ENCODE data around the gene CCDC57.

The CCDC57 gene

DNA sequence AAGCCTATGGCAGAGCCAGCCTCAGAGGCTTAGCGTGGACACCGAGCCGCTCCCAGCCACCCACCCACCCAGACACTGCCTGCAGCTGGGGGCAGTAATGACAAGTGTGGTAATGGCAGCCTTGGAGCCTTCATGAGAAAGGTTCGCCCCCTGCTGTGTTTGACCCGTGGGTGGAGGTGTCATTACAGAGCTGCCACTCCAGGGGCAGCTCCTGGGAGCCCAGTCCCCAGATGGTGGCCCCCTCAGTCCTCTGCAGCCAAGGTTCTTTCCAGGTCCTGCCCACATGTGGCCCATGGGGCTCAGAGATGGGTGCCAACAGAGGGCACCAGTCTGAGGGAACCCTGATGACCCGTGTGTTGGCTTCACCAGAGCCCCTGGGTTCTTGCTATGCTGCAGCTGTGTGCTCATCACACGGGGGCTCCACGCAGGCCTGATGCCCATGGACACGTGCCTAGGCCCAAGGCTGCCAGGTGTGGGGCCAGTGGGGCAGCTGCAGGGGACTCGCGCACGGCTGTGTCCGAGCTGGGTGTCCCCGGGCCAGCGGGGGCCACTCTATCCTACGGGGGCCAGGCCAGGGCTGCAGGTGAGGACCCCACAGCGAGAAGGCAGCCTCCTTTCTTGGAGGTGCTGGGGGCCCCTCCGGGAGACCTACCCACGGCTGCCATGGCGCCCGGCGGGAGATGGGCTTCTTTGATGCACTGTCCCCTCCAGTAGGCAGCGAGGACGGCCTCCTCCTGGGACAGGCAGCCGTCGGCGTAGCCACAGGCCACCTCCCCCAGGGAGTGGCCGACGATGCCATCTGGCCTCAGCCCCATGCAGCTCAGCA lies 122.7 kb downstream of the CCDC57 start:
- DNase-seq = no peak

DNA sequence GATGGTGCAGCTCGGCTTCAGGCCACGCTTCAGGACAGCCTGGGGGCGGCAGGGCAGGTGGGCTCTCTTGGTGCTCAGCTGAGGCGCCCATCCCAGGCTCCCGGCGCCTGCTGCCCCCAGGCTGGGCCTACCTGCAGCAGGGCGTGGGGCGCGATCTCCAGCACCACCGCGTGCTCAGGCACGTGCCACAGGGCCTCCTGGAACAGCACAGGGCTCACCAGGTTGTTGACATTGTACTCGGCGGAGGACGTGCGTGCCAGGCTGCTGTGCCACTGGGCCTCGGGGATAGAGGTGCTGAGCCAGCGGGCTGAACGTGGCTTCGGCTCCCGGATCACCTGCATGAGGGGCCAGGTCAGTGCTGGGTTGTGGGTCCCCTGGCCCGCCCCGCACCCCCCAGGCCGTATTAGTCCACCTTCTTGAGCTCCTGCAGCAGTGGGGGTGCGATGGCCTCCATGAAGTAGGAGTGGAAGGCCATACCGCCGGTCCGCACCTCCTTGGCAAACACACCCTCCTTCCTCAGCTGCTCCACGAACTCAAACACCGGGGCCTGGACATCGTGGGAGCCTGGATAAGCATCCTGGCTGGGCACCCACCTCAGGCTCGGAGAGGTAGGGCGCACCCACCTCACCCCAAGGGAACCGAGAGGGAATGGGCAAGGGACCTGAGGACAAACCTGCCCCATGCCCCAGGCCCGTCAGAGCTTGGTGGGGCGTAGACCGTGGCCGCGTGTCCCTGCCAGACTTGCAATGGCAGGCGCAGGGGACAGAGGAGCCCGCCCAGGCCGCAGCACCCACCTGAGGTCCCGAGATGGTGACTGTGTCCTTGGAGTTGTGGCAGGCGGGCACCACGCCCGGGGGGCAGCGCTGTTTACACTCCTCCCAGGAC lies 123.6 kb downstream of the CCDC57 start:
- no peak for DNase-seq

DNA sequence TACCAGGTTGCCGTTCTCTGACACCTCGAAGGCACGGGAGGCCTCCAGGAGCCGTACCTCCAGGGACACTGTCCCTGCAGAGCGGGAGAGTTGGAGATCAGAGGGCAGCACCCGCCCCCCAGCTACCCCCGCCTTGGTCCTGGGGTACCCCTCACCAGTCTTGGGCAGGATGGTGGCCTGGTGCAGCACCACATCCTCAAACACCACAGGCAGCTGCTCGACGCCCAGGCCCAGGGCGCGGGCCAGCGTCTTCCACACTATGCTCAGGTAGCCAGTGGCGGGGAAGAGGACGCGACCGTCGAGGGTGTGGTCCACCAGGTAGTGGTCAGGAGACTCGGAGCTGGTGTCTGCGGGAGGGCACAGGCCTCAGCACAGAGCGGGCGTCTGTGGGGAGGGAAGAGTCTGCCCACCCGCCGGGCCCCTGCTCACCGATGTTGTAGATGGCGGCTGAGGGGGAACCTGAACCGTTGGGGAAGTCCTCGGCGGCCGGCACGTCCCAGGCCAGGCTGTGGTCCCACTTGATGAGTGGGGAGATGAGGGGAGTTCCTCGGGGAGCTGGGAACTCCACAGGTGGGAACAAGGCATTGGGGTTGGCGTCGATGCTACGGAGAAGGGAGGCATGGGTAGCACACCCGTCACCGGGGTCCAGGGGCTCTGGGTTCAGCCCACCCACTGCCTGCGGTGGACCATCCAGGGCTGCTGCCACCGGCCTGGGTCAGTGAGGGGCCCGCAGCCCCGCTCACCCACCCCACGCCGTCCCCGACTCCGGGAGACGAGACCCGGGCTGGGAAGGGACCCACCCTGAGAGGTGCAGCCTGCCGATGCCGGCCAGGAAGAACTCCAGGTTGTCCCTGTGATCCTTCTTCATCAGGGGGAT lies 124.4 kb downstream of the CCDC57 start:
- DNase-seq = no peak

DNA sequence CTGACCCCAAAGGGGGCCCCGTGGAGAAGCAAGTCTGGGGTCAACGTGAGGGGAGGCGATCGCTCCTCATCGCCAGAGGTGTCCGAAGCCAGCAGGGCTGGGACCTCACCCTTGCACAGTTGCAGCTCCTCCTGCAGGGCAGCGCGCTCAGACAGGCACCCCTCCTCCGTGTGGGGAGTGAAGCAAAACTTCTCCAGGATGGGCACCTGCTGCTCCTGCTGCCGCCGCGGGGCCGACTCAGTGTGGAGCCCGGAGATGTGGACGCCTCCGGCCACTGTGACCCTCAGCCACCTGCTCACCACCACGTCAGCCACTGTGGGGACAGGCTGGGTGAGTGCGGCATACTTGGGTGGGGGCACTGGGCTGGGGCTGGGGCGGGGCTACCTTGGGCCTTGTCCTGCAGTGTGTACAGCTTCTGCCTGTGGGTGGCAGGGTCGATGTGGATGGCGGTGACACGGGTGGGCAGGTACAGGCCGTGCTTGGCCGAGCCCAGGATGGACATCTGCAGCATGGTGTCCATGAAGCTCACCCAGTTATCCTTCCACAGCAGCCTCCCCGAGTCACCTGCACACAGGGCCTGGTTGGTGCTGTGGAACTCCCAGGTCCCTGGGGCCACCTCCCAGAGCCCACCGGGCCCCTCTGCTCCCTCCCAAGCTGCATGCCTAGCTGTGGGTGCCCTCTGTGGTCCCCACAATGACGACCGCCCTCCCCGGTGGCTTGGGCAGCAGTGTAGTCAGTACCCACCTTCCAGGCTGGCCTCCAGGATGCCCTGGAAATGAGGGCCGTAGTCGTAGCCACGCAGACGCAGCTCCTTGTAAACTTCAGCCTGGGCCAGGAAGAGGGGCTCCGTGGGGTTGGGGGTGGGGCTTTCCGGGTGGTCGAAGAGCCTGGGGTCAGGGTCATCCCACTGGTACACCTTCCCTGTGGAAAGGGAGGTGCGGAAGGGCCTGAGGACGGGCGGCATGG lies 125.4 kb downstream of the CCDC57 start:
- no peak for DNase-seq

DNA sequence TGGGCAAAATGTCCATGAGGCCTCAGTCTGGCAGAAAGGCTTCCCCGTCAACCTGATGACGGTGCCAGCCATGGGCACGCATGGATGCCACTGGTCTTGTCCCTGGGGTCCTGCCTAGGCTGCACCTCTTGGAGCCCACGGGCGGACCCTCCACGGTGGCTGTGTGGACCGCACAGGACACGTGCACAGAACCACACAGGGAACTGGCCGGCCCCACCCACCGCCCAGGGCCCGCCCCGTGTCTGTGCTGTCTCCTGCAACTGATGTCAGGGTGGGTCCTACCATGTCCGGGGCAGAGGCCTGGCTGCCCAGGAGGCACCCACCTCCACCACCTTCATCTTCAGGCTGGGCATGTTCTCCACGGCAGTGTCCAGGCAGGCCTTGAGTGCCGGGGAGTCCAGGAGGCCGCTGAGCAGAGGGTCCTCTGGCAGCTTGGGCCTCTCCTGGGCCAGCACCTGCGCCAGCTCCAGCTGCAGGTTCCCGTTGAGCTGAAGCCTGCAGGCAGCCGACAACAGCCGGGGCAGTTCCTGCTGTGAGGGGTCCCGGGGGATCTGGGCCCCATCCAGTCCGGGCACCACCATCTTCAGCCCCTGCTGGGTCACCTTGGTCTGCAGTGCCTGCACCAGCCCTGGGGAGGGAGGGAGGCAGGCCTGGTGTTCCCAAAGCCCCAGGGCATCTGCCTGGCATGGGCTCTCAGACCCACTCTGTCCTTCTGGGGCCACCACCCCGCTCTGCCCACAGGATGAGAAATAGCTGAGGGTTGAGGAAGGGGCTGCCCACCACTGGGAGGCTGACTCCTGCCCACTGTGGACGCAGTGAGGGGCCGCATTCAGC lies 126.5 kb downstream of the CCDC57 start:
- no peak for DNase-seq

DNA sequence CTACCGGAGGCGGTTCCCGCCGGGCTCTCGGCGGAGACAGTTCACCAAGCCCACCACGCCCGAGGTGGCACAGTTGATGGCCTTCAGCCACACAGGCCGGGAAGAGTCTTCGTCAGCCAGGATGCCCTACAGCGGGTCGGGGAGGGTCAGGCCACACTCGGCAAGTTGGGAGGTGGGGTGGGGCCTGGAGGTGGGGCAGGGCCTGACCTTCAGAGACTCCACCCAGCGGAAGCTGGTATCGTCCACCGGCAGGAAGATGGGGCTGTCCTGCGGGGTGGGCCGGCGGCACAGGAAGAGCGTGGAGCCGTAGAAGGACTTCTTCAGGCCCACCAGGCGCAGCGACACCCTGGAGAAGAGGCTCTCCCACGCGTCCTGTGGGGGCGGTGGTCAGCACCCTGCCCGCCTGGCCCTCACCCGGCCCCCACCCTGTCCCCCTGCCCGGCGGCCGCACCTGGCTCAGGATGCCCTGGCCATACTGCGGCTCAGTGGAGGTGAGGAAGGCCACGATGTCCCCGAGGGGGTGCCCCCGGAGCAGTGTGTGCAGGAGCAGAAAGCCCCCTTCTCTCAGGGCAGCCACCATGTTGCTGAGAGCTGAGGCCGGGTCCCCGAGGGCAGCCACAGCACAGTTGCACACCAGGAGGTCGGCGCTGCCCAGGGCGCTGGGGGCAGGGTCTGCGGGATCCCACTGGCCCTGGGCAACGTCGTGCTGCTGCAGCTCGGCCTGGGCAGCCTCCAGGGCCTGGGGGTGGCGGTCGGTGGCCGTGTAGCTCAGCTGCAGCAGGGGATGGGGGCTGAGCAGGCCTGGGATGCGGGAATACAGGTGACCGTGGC lies 127.4 kb downstream of the CCDC57 start:
- DNase-seq = no peak

DNA sequence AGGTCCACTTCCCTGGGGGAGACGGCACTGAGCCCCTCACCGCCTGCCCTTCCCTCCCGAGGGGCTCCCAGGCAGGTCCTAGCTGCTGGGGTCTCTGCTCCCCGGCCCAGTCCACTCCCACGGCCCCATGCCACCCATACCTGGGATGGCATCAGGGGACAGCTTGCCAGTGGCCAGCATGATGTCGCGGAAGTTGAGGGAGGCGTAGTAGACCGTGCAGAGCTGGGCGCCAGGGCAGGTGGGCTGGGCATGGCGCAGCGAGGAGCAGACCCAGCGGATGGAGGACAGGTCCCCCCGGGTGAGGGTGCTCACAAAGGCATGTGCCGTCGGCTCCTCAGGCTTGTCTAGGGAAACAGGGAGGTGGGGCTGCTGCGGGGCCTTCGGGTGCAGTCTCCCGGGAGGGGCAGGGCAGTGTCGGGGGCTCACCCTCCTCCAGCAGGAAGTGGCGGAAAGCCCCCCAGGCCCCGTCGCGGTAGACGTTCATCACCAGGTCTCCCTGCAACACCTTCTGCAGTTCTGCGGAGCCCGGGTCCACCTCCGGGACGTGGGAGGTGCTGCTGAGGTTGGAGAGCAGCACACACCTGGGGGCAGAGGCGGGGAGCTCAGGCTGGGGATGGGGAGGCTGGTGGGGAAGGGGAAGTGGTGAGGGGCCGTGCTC lies 128.1 kb downstream of the CCDC57 start:
- no peak for DNase-seq

DNA sequence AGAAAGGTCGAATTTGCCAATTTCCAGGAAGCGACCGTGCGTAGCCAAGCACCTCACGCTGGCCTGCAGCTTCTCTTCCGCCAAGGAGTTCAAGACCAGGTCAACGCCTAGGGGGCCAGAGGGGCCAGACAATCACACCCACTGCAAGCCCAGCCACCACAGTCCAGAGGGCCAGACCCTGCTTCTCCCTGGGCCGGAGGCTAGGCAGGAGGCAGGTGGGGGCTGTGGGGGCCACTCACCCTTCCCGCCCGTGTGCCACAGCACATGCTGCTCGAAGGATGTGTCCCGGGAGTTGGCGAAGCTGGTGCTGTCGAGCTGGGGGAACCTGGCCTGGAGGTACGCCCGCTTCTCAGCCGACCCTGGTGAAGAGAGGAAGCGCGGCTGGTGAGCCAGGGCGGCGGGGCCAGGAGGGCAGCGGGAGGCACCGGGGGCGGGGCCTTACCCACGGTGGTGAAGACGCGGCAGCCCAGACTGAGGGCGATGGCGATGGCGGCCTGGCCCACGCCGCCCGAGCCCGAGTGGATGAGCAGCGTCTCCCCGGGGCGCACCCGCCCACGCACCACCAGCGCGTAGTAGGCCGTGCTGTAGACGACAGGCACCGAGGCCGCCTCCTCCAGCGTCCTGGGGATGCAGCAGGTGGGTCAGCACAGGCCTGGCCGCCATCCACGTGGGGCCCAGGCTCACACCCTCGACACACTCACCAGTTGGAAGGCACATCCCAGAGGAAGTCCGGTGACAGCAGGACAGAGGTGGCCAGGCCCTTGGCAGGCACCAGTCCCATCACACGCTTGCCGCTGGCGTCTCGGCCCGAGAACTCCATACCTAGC lies 128.9 kb downstream of the CCDC57 start:
- no peak for DNase-seq

DNA sequence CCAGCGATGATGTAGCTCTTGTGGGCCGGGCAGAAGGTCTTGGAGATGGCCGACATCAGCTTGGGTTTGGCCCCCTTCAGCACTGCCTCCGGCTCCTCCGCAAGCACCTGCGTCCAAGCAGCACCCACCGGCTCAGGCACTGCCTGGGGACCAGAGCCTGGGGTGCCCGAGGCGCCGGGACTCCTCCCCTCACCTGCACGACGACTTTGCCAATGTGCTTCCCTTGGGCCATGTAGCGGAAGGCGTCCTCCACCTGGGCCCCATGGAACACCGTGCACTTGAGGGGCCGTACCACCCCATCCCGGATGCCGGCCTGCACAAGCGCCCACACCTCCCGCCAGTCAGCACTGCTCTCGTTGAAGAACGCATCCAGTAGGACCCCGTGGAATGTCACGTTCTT lies 129.6 kb downstream of the CCDC57 start:
- DNase-seq = no peak

DNA sequence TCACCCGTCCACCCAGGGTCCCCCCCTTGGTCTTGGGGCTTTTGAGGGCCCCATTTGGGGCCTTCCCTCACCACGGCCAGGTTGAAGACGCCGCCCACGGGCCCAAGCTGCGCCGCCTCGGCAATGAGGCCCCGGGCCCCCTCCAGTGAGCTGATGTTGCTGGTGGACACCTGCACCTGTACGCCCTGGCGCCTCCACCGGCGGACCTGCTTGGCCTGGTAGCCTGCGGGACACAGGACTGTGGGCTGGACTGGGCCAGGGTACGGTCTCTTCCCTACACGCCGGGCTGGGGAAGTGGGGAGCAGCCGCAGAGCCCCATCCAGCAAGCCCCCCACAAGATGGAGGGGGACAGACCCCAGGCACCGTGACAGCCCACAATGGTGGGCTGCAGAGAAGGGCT lies 130.2 kb downstream of the CCDC57 start:
- no peak for DNase-seq

DNA sequence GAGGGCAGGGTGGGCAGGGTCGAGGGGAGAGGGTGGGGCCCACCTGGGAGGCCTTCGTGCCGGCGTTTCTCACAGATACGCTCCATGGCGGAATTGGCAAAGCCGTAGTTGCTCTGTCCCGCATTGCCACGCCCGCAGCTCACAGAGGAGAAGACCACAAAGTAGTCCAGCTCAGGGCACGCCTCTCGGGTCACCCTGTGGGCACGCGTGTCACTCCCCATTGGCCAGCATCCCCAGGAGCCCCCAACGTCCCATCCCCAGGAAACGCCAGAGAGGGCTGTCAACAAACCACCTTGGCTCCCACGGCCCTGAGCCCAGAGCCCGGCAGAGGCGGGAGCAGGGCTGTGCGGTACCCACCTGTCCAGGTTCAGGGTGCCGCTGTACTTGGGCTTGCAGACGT lies 130.7 kb downstream of the CCDC57 start:
- DNase-seq = no peak

DNA sequence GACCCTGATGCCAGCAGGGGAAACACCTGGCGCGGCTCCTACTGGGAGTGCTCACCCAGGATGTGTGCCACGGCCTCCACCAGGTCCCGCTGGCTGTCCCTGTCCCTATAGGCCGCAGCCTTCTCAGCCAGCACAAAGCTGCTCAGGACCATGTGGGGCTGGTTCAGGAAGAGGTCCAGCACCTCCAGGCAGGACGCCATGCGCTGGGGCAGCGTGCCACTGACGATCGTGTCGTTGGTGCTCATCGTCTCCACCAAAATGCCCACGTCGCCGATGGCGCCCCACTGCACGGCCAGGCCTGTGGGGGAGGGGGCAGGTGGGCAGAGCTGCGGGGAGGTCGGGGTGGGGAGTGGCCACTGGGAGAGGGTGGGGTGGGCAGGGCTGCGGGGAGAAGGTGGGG lies 131.1 kb downstream of the CCDC57 start:
- DNase-seq = no peak

DNA sequence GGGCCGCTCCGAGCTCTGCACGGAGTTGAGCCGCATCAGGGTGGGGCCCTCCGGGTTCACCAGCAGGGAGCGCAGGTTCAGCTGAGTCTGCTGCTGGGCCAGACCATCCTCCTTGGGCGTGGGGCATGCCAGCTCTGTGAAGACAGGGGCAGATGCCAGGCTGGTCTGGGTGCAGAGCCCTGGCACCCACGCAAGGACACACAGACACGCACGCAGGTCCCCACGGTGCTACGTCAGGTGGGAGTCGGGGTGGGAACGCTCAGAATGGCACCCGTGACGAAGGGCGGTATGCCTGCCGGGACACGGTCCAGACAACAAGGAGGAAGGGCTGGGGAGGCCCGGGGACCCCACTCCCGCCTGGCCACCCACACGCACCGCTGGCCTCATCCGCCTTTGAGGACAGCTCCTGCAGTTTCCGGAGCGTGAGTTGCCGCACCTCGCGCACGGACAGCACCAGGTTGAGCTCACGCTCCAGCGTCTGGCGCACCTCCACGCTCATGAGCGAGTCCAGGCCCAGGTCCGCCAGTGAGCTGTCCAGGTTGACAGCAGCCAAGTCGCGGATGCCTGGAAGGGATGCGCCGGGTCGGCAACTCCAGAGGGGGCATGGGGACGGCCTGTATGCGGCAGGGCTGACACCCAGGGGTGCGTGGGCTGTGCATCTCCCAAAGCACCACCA lies 131.7 kb downstream of the CCDC57 start:
- DNase-seq = no peak

DNA sequence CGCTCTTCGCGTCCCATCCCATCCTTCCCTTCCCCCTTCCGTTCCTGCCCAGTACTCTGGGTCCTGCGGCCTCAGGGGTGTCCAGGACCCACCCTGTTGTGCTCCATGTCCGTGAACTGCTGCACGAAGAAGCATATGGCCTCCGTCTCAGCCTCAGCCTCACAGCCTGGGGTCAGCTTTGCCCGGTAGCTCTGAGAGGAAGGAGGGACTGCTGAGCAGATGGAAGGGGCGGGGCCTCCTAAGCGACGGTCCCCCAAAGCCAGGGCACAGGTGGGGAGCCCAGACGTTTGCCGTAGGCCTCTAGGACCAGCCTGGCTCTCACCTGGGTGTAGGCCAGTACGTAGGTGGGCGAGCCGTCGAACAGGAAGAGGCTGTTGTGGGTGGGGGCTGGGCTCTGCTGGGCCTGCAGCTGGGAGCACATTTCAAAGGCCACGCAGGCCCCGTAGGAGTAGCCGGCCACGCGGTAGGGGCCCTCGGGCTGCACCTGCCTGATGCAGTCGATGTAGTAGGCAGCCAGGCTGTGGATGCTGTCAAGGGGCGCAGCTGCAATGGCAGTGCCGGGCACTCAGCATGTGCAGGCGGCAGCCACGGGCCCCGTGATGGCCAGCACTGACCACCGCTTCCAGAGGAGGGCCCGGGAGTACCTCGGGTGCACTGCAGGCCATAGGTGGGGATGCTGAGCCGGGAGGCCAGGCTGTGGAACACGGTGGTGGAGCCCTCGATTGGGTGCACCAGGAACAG lies 132.4 kb downstream of the CCDC57 start:
- DNase-seq = no peak

DNA sequence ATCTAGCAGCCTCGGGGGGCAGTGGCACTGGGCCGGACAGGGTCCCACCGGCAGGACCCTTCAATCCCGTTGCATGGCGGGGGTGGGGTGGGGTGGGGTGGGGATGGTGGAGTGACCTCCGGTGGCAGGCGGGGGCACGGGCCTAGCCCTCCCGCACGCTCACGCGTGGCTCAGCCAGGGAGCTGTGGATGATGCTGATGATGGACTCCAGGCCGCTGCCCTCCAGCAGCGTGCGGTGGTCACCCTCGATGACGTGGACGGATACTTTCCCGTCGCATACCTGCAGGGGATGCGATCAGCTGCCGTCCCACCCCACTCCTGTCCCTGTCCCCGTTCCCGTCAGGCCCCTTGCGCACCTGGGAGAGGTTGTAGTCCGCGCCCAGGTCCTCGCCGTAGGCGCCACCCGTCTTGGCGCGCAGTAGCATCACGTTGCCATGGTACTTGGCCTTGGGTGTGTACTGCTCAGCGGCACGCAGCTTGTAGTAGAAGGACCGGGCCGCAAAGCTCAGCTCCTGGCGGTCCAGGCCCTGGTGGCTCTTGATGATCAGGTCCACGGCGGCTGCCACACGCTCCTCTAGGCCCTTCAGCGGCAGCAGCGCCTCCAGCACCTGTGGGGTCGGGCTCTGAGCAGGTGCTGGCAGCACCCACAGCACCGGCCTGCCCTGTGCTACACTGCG lies 133.5 kb downstream of the CCDC57 start:
- DNase-seq = no peak

DNA sequence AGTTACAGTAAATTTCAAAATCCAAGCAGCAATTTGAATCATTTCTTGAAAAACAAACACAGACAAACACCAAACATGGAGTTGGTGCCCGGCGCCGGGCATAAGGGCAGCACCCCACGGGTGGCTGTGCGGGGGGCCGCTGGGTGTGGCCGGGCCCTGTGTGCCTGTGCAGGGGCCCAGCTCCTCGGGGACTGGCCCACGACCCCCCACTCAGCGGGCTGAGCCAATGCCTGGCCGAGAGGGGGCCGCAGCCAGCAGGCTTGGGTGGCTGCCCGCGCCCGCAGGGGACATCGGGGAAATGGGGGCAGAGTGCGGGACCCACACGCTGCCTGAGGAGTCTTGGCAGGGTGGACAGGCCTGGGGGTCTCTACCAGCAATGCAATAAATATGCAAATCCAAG lies 134.2 kb downstream of the CCDC57 start:
- no peak for DNase-seq

All from DMS153 (cell line).